GM21786 (cell line): ENCODE measurements around the gene LDB3.

Experiments
- ATAC-seq: cut with Tn5 transposase; IDR thresholded peaks from one replicate; pipeline ENCODE4 v1.9.1; 2021; ENCODE audit not compliant: unreplicated experiment

The LDB3 gene

GRCh38 chr10:86650151-86650550 lies 18.2 kb upstream of the LDB3 start:
- no peak for ATAC-seq

- no peak for ATAC-seq
Observed at GRCh38 chr10:86651021-86651471, 17.3 kb upstream of the LDB3 start.

GRCh38 chr10:86651631-86652331 lies 16.5 kb upstream of the LDB3 start:
- ATAC-seq = no peak

- ATAC-seq = no peak
Observed at GRCh38 chr10:86652361-86653202, 15.7 kb upstream of the LDB3 start.

- no peak for ATAC-seq
Observed at GRCh38 chr10:86653379-86653778, 14.9 kb upstream of the LDB3 start.

- ATAC-seq = no peak
Observed at GRCh38 chr10:86653987-86654386, 14.3 kb upstream of the LDB3 start.

GRCh38 chr10:86654411-86655172 lies 13.7 kb upstream of the LDB3 start, which contains the start of gene OPN4:
Gene OPN4 (plus strand): TSS chr10:86654547. CDS start chr10:86654784, 237 bp downstream.
- ATAC-seq = no peak

- no peak for ATAC-seq
Observed at GRCh38 chr10:86655173-86655540, 13.2 kb upstream of the LDB3 start.

GRCh38 chr10:86655596-86655995 lies 12.7 kb upstream of the LDB3 start:
- no peak for ATAC-seq

- ATAC-seq = no peak
Observed at GRCh38 chr10:86657011-86657395, 11.3 kb upstream of the LDB3 start.

- ATAC-seq = no peak
Observed at GRCh38 chr10:86657396-86658011, 10.8 kb upstream of the LDB3 start.

GRCh38 chr10:86658261-86658741 lies 10.0 kb upstream of the LDB3 start:
- no peak for ATAC-seq

GRCh38 chr10:86658751-86659150 lies 9.6 kb upstream of the LDB3 start:
- ATAC-seq = no peak

GRCh38 chr10:86659161-86659691 lies 9.1 kb upstream of the LDB3 start:
- ATAC-seq = no peak

GRCh38 chr10:86659721-86660453 lies 8.4 kb upstream of the LDB3 start:
- no peak for ATAC-seq

- ATAC-seq = no peak
Observed at GRCh38 chr10:86661161-86662025, 6.9 kb upstream of the LDB3 start.

- ATAC-seq = no peak
Observed at GRCh38 chr10:86662186-86663045, 5.9 kb upstream of the LDB3 start.

- ATAC-seq = no peak
Observed at GRCh38 chr10:86663046-86663345, 5.3 kb upstream of the LDB3 start.
